GM21825 (cell line): ENCODE data around the gene ARF3.

Experiments
- ATAC-seq: cut with Tn5 transposase; IDR thresholded peaks from one replicate; pipeline ENCODE4 v1.9.1; 2021; ENCODE audit warnings: mild to moderate bottlenecking, moderate library complexity; ENCODE audit not compliant: unreplicated experiment

ARF3 gene

DNA sequence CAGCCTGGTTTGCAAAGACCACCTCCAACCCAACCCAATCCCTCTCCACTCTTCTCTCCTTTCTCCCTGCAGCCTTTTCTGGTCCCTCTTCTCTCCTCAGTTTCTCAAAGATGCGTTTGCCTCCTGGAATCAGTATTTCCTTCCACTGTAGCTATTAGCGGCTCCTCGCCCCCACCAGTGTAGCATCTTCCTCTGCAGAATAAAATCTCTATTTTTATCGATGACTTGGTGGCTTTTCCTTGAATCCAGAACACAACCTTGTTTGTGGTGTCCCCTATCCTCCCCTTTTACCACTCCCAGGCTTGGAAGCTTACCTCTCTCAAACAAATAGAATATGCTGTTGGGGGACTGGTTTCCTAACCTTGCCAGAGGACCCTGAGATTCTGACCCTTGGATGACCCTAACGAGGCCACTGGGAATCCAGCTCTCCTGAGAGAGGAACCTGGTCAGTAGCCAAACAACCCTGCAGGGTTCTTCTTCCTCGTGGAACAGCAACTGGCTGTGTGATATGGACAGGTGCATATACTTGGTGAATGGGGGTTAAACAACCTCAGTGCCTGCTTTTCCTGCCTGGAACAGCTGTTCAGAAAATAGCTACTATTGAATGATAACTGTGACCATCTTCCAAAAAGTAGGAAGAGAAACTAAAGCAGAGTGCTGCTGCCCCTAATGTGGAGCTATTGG lies 25.3 kb upstream of the ARF3 start:
- no peak for ATAC-seq

GRCh38 chr12:48981757-48982157 lies 24.5 kb upstream of the ARF3 start:
- ATAC-seq: no peak

DNA sequence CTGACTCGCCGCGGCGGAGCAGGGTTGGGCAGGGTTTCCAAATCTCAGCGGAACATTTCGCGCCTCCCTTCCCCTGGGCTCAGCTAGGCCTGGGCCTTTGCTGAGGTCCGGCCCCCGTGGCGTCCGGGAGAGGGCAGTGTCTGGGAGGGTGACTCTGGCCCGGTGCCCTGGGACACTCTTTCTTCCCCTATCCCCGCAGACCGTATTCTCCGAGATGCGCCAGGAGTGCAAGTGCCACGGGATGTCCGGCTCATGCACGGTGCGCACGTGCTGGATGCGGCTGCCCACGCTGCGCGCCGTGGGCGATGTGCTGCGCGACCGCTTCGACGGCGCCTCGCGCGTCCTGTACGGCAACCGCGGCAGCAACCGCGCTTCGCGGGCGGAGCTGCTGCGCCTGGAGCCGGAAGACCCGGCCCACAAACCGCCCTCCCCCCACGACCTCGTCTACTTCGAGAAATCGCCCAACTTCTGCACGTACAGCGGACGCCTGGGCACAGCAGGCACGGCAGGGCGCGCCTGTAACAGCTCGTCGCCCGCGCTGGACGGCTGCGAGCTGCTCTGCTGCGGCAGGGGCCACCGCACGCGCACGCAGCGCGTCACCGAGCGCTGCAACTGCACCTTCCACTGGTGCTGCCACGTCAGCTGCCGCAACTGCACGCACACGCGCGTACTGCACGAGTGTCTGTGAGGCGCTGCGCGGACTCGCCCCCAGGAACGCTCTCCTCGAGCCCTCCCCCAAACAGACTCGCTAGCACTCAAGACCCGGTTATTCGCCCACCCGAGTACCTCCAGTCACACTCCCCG lies 23.9 kb upstream of the ARF3 start:
- ATAC-seq: no peak

GRCh38 chr12:48980389-48980952 lies 23.2 kb upstream of the ARF3 start:
- no peak for ATAC-seq

DNA sequence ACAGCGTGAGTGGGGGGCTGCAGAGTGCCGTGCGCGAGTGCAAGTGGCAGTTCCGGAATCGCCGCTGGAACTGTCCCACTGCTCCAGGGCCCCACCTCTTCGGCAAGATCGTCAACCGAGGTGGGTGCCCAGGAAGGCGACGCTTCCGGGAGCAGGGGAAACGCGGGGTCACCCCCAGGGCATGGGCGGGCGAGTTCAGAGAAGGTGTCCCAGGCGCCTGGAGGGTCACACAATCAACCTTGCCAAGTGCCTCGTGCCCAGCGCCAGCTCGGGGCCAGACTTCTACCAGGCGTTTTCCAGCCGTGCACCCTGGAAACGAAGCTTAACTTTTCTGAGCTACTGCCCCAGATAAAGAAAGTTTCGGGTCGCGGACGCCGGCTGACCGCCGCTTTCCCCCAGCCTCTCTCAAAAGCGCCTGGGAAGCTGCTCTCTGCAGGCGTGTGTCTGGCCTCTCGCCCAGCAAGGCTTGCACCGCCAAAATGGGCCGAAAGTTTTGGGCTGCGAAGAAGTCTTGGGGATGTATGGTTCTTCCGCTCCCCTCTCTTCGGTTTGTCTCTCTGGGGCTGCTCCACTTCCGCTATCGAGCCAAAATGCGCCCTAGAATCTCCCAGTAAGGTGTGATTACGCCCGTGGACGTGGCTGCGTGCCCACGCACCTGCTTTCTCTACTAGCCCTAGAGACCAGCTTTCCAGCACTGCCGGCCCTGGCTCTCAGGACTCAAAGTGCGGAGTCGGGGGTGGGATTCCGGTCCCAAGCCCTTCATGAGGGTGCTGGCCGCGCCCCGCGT lies 22.5 kb upstream of the ARF3 start:
- no peak for ATAC-seq

GRCh38 chr12:48978741-48979601 lies 21.7 kb upstream of the ARF3 start:
- ATAC-seq: no peak

- ATAC-seq: no peak
Observed at GRCh38 chr12:48978291-48978740, 21.0 kb upstream of the ARF3 start, which contains the start of gene WNT1. WNT1 (plus strand) TSS chr12:48978322; CDS start chr12:48978651, 329 bp downstream.

DNA sequence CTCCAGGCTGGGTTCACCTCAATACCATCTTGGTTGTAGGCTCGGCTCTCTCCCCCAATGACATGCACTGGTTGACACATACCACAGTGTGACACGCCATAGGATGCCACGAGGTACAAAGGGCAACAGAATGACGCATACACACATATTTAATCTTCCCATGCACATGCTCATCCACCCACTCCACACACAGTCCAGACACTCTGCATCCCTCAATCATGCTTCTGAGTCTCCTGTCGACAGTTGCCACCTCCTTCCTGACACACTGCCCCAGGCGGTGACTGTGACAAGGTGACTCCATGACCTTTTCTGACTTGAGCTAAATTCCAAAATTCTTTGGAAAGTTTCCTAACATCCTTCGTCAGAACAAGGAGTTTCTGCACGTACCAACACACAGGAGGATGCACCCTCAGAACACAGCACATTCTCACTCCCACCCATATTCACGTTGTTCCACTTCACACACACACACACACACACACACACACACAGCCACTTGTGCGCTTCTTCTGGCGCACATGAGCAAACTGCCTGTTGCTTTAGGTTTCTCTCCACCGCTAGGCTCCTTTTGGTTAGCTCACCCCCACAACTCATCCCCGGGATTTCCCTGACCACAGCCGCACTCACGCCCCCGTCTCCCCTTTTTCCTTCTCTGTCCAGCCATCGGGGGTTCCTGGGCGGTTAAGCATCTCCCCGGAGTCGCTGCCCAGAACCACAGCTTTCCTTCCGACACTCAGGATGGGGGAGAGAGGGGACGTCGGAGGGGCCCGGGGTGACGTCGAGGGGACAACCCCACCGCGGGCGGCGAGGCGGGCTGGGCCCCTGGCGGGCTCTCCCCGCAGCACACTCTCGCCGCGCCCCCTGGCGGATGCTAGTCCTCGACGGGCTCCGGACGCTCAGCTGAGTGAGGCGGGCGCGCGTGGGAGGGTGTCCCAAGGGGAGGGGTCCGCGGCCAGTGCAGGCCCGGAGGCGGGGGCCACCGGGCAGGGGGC lies 20.3 kb upstream of the ARF3 start:
- peak; percentile 45 for ATAC-seq

- no peak for ATAC-seq
Observed at GRCh38 chr12:48973941-48974673, 16.8 kb upstream of the ARF3 start.

- ATAC-seq: no peak
Observed at GRCh38 chr12:48973531-48973930, 16.2 kb upstream of the ARF3 start.

GRCh38 chr12:48972952-48973483 lies 15.7 kb upstream of the ARF3 start:
- ATAC-seq: no peak

DNA sequence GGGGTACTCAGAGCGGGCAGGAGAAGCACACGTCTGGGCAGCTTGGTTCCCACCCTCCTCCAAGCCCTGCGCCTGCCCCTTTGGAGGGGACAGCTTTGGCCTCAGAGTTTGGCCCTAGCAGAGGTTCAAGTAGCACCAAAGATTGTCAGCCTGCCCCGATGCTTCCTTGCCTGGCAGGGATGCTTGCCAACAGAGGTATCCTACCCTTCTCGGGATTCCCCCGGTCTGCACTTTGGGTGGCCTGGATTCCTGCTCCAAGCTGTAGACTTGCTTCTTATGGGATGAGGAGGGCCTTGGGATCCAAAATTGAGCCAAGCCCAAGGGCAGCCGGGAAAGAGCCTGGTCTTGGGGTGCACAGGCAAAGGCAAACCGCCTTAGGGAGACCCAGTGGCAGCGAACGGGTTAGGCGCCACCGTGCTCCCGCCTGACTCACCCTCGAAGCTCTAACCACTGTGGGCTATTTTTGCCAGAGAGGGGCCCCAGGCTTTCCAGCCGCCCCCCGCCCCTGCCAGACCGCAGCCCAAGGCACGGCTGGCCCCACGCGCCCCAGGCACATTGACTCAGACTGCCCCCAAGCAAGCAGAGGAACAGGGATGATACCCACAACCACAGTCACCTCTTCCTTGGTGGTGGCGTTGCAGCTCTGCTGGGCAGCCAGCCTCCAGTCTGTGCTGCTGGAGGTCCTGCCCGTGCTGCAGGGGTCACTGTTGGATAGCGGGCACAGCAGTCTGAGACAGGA lies 15.1 kb upstream of the ARF3 start:
- no peak for ATAC-seq

DNA sequence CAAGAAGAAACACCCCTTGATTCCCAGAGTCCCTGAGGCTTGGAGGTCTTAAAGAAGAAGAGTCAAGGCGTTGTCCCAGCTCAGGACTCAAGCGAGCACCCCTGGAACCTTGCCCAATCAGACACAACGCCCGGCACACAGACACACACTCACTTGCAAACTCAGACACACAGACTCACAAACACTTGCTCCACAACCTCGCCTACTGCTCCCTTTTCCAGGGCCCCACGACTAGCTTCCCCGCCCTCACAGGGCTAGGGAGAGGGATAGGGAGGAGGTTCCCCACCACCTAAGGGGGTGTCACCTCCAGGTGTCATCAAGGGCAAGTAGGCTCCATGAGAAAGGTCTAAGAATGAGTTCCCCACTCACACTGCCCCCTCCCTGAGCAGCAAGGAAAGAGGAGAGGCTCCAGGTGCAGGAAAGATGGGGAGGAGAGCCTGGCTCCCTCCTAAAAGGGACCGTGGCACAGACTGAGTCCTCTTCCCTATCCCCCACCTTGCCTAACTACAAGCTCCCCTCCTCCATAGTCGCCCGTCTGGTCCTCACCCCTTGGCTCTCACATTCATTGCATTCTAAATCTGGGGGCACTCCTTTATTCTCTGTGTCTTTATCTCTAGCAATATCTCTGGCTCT lies 13.5 kb upstream of the ARF3 start:
- ATAC-seq: no peak

GRCh38 chr12:48969833-48970701 lies 12.8 kb upstream of the ARF3 start:
- ATAC-seq: no peak

DNA sequence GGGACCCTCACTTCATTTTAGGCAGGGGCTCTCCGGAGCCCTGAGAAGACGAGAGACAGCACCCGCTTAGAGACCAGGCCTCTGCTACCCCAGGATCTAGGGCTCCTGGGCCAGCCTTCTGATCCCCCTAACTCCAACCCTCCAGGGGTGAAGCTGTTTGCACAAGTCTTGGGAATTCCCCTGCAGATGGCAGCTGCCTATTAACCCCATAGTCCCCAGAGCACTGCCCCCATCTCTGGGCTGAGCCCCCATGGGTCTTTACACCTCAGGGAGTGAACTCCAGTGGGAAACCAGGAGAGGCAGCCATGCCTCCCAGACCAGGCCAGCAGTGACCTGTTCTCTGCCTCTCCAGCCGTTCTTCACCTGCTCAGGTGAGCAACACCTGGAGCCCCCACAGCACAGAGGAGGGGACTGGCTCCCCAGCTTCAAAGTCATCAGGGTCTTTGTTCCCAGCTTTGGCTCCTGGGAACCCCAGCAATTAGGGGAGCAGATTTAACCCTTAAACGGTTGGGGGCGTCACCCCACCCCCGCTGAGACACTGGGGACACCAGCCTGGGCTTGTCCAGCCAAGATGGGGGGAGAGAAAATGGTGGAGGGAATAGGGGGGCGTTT lies 12.0 kb upstream of the ARF3 start:
- no peak for ATAC-seq

DNA sequence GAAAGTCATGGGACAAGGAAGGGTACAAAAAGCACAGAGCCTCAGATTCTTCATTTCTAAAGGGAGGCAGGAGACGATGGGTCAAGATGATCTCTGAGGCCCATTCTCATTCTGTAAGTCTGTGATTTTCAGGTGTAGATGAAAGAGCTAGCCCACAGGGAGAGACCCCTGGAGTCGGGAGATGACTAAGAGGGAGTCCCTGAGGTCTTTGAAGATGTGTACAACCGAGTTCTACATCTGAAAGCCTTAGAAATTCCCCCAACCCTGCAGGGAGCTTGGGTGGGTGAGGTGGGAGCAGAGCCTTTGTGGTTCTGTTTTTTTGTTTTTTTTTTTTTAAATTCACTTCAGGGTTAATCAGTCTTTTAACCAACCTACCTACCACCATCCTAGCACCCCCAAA lies 11.2 kb upstream of the ARF3 start:
- no peak for ATAC-seq
